ENCODE data around the gene INTS15. TPM values are rescaled to one million over a fixed set of nuclear protein-coding genes. Genes with fewer than 3 reads are reported as not detected.

INTS15 gene
- total and polyA plus RNA-seq, 10 of the 15 experiments (the other 5 are each of a cell fraction or from before 2014, with no cell fraction given) = 0.89 to 28.2 (median 16.8) TPM

- TF ChIP-seq NKRF (conservative IDR thresholded peaks at IDR 0.05) = peak; percentile 72
- 0 out of 2 replicates have a peak, but pooled peaks have one; percentile 37 for TF ChIP-seq NR2C1 (IDR thresholded peaks at IDR 0.05)
- peak; percentile 68; the same call in 1 of the 2 replicates for TF ChIP-seq TCF3 (IDR thresholded peaks at IDR 0.05; ENCODE audit: borderline replicate concordance, insufficient read depth, low read depth, low read length)
- TF ChIP-seq ATF3 (IDR thresholded peaks at IDR 0.05; ENCODE audit: borderline replicate concordance, extremely low read depth, low read depth, low read length) = peak; percentile 69
- no peak for TF ChIP-seq YY1 (IDR thresholded peaks at IDR 0.05; ENCODE audit: low read depth, low read length)
- TF ChIP-seq KAT2A (conservative IDR thresholded peaks at IDR 0.05; ENCODE audit: control insufficient read depth, low read depth, low read length) = no peak
- peak; percentile 60; the same call in 1 of the 2 replicates for TF ChIP-seq MXI1 (IDR thresholded peaks at IDR 0.05; ENCODE audit: low read depth, low read length)
- no peak for TF ChIP-seq ZBTB33 (IDR thresholded peaks at IDR 0.05)
- TF ChIP-seq TARDBP (IDR thresholded peaks at IDR 0.05; ENCODE audit: borderline replicate concordance) = no peak
- TF ChIP-seq USF1 (IDR thresholded peaks at IDR 0.05; ENCODE audit: borderline replicate concordance, extremely low read length, insufficient read depth, low read depth, low read length) = peak; percentile 93
- TF ChIP-seq RELA (IDR thresholded peaks at IDR 0.05; ENCODE audit: borderline replicate concordance, partially characterized antibody) = peak; percentile 36
- no peak for TF ChIP-seq CEBPB (IDR thresholded peaks at IDR 0.05; ENCODE audit: borderline replicate concordance in 1 of 2, low read depth in 2 of 2, low read length in 2 of 2)
- TF ChIP-seq MAX (IDR thresholded peaks at IDR 0.05; ENCODE audit: low read depth, low read length) = peak; percentile 76
- peak; percentile 47; the same call in 1 of the 2 replicates for TF ChIP-seq RB1 (IDR thresholded peaks at IDR 0.05; ENCODE audit: borderline replicate concordance)
- 0 out of 2 replicates have a peak, but pooled peaks have one; percentile 29 for TF ChIP-seq CREB1 (IDR thresholded peaks at IDR 0.05; ENCODE audit: low read depth)
- TF ChIP-seq ZNF24 (IDR thresholded peaks at IDR 0.05) = no peak
- peak; percentile 95 to 99 for TF ChIP-seq BHLHE40 (IDR thresholded peaks at IDR 0.05; ENCODE audit: borderline replicate concordance in 1 of 2, low read depth in 2 of 2, low read length in 1 of 2)
- TF ChIP-seq NR2F1 (conservative IDR thresholded peaks at IDR 0.05) = peak; percentile 87
- TF ChIP-seq TAF1 (IDR thresholded peaks at IDR 0.05; ENCODE audit: borderline replicate concordance, low read depth, low read length) = peak; percentile 53; the same call in 1 of the 2 replicates
- TF ChIP-seq POLR2AphosphoS2 (IDR thresholded peaks at IDR 0.05; ENCODE audit: low read depth, low read length) = 0 out of 2 replicates have a peak, but pooled peaks have one; percentile 22
- TF ChIP-seq GABPA (IDR thresholded peaks at IDR 0.05; ENCODE audit: low read depth) = peak; percentile 85
- no peak for TF ChIP-seq ATF7 (IDR thresholded peaks at IDR 0.05; ENCODE audit: low read depth)
Measured at GRCh38 chr7:6636741-6637543, 47.1 kb downstream of the INTS15 start, which contains the start of gene ZNF316 (continued).
